OCI-M2 (cell line): ENCODE results near the gene VRK3.
"Not testable (repeated sequence)": the region's sequence is repeated elsewhere in the genome, so short reads cannot be mapped to it uniquely, and the experiment has no call there.

ENCODE experiments used
- DNase-seq: peaks from one replicate; lab custom pipeline; 2025; ENCODE audit not compliant: unreplicated experiment; lab: John Stamatoyannopoulos, UW

VRK3 gene

GRCh38 chr19:50025022-50025793, at the start of gene VRK3:
Gene VRK3 (minus strand): TSS chr19:50025372. CDS start chr19:50016162, 9,210 bp downstream.
- DNase-seq: peak; percentile 97

GRCh38 chr19:50068382-50068781, 43.2 kb upstream of the VRK3 start:
- not testable (repeated sequence) for DNase-seq

GRCh38 chr19:50067575-50067974, 42.4 kb upstream of the VRK3 start:
- no peak for DNase-seq

- DNase-seq: no peak
Observed at GRCh38 chr19:50065938-50066337, 40.8 kb upstream of the VRK3 start.

- DNase-seq: no peak
Observed at GRCh38 chr19:50061650-50062049, 36.5 kb upstream of the VRK3 start.

- DNase-seq: no peak
Observed at GRCh38 chr19:50060107-50060506, 34.9 kb upstream of the VRK3 start.

- DNase-seq: no peak
Observed at GRCh38 chr19:50059045-50059444, 33.9 kb upstream of the VRK3 start.

GRCh38 chr19:50058425-50058824, 33.3 kb upstream of the VRK3 start:
- no peak for DNase-seq

GRCh38 chr19:50053119-50053518, 27.9 kb upstream of the VRK3 start:
- DNase-seq: no peak

GRCh38 chr19:50051964-50052363, 26.8 kb upstream of the VRK3 start:
- DNase-seq: no peak

- DNase-seq: not testable (repeated sequence)
Observed at GRCh38 chr19:50051228-50051895, 26.2 kb upstream of the VRK3 start.

GRCh38 chr19:50050406-50051227, 25.4 kb upstream of the VRK3 start:
- DNase-seq: peak; percentile 72

GRCh38 chr19:50047671-50048070, 22.5 kb upstream of the VRK3 start:
- DNase-seq: no peak

GRCh38 chr19:50046649-50047503, 21.7 kb upstream of the VRK3 start:
- DNase-seq: no peak

GRCh38 chr19:50044922-50045321, 19.8 kb upstream of the VRK3 start:
- DNase-seq: no peak

GRCh38 chr19:50043967-50044366, 18.8 kb upstream of the VRK3 start:
- DNase-seq: no peak

- no peak for DNase-seq
Observed at GRCh38 chr19:50042363-50043024, 17.3 kb upstream of the VRK3 start.

- DNase-seq: no peak
Observed at GRCh38 chr19:50040967-50041366, 15.8 kb upstream of the VRK3 start.

- no peak for DNase-seq
Observed at GRCh38 chr19:50039968-50040367, 14.8 kb upstream of the VRK3 start.

GRCh38 chr19:50036908-50037307, 11.7 kb upstream of the VRK3 start:
- no peak for DNase-seq
